ENCODE data around the gene BCAR3. TPM values are rescaled to one million over a fixed set of nuclear protein-coding genes. Genes with fewer than 3 reads are reported as not detected.

Gene BCAR3
- total RNA-seq, 4 donors from 2014 or later: 22.3 to 98.7 (median 28.3) TPM

DNA sequence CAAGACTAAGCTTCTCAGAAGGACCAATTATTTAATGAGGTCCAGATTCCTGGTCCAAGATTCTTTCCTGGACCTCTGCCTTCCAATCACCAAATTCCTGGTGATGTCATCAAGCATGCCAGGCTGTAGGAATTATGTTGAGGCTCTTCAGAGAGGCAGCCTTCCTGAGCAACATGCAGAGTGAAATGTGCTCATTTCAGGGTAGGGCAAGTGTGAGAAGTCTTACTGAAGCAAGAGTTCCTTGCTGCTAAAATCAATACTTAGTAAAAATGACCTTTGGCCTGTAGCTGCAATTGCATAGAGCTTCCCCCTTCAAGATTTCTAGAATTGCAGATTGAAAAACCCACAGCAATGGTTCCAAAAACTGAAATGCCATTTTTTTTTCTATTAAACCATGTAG, 31.7 kb upstream of the BCAR3 start:
- TF ChIP-seq, protein P1, sequence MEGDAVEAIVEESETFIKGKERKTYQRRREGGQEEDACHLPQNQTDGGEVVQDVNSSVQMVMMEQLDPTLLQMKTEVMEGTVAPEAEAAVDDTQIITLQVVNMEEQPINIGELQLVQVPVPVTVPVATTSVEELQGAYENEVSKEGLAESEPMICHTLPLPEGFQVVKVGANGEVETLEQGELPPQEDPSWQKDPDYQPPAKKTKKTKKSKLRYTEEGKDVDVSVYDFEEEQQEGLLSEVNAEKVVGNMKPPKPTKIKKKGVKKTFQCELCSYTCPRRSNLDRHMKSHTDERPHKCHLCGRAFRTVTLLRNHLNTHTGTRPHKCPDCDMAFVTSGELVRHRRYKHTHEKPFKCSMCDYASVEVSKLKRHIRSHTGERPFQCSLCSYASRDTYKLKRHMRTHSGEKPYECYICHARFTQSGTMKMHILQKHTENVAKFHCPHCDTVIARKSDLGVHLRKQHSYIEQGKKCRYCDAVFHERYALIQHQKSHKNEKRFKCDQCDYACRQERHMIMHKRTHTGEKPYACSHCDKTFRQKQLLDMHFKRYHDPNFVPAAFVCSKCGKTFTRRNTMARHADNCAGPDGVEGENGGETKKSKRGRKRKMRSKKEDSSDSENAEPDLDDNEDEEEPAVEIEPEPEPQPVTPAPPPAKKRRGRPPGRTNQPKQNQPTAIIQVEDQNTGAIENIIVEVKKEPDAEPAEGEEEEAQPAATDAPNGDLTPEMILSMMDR (IDR thresholded peaks at IDR 0.05; ENCODE audit: low read depth): no peak

DNA sequence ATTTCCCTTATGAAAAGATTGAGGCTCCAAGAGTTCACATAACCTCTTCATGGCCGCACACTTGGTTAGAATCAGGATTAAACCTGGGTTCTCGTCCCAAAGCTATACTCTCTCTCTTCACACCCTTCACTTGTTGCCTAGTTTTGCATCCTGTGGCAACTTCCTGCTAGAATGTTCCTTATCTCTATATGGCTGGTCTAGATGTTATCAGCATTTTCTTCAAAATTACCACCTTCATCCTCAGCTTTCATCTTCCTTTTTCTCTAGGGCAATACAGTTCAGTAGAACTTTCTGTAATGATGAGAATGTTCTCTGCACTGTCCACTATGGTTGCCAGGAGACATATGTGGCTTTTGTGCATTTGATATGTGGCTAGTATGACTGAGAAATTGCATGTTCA, 31.1 kb upstream of the BCAR3 start:
- TF ChIP-seq, protein P1 (IDR thresholded peaks at IDR 0.05; ENCODE audit: low read depth): no peak

- TF ChIP-seq, protein P1 (IDR thresholded peaks at IDR 0.05; ENCODE audit: low read depth): no peak
These were observed 29.1 kb upstream of the BCAR3 start for GRCh38 chr1:93710499-93711453.

DNA sequence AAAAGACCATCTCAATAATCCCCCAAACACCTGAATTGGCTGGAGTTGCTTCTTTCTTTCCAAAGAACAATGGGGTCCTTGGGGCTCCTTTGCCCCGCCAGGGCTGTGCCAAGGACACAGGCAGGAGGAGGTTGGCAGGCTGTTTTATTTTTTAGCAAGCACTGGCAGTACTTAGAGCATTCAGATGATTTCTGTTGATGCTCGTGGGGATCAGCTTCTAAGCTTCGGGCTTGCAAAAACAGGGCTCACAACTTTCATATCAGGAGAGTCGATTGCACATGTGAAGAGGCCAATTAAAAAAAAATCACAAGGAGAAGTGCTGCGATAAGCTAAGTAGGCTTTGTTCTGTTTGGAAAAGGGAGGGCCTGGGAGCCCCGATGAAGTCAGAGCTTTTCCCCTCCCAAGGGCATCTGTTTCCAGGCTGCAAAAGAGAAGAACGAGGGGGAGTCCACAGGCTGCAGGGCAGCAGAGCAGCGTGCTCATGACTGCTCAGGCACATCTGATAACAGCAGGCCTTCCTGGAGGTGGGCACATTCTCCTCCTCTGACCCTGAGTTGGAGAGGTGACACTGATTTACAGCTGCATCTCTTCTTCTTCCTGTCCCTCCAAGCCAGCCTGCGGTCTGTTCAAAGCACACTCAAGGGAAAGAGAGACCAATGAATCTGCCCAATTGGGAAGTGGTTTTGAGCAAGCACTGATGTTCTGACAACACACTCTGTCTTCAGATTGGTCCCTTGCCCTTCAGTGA, 27.3 kb upstream of the BCAR3 start:
- TF ChIP-seq, protein P1 (IDR thresholded peaks at IDR 0.05; ENCODE audit: low read depth): no peak

GRCh38 chr1:93707956-93708355, 26.3 kb upstream of the BCAR3 start:
- TF ChIP-seq, protein P1 (IDR thresholded peaks at IDR 0.05; ENCODE audit: low read depth): no peak

DNA sequence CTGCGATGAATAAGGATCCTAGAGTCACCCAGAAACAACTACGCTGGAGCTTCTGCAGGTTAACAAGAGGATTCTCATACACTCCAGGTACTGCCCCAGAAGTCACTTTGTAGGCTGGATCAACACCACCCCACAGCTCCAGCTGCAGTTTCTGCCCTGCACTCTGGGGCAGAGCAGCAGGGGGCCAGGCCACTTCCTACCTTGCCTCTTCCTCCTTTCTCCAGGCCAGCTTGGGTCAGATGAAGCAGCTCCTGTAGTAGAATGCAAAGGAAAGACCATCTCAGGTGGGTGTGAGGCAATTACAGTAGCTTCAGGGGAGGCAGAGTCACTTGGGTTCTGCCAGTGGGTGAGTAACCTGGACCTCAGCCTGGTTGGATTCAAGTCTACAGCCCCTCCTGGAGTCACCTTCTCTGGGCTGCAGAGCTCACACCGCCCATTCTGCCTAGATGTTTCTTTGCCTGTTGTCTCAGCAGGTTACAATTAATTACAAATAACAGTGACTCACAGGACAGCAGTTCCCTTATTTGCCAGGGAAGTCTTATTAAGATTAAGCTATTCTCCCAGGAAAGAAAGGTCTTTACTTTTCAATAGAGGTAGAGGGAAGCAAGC, 24.4 kb upstream of the BCAR3 start:
- TF ChIP-seq, protein P1 (IDR thresholded peaks at IDR 0.05; ENCODE audit: low read depth): no peak

DNA sequence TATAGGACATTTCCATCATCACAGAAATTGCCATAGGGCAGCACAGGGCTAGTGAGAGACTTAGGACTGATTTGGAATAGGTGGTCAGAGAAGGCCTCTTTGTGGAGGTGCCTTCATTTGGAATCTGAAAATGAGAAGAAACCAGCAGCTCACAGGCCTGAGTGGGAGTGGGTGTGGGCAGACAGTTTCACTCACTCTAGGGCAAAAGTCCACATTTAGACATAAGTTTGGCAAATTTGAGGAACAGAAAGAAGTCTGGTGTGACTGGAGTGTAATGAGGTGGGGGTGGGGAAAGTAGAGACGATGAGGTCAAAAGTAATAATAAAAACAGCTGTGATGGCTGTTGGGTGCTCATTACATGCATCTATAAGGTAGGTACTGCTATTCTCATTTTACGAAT, 22.4 kb upstream of the BCAR3 start:
- TF ChIP-seq, protein P1 (IDR thresholded peaks at IDR 0.05; ENCODE audit: low read depth): no peak

Data from subcutaneous adipose tissue (tissue), 4 donors.